Prostate gland (tissue), 2 donors: Measurements from ENCODE around the gene TNFRSF25. TPM values are rescaled to one million over a fixed set of nuclear protein-coding genes. Genes with fewer than 3 reads are reported as not detected.
"Not testable (repeated sequence)": the region's sequence is repeated elsewhere in the genome, so short reads cannot be mapped to it uniquely, and the experiment has no call there.

Experiments
- DNase-seq: peaks from one replicate; pipeline ENCODE4 v3.0.0-alpha.2; 2019; ENCODE audit warnings: low spot score
- H3K27ac ChIP-seq, 2 donors: fragments of 200-600 bp; sonication (generic); 2 replicates each; pipeline ENCODE4 v1.5.1; 2017 to 2019
- H3K27me3 ChIP-seq: fragments of 200-600 bp; sonication (generic); replicated peaks from 2 replicates; pipeline ENCODE4 v1.5.1; 2019; ENCODE audit not compliant: insufficient read depth
- H3K36me3 ChIP-seq, 2 donors: fragments of 200-600 bp; sonication (generic); 1 replicate in 1 of 2; 2 replicates in 1 of 2; pipeline versions ENCODE4 v1.5.1 to v1.8.1; 2017 to 2019
- H3K4me1 ChIP-seq: fragments of 200-600 bp; sonication (generic); replicated peaks from 2 replicates; pipeline ENCODE4 v1.5.1; 2019
- H3K4me3 ChIP-seq, 2 donors: fragments of 200-600 bp; sonication (generic); 2 replicates each; pipeline ENCODE4 v1.5.1; 2017 to 2019
- H3K9me3 ChIP-seq: fragments of 200-600 bp; sonication (generic); 2 replicates; pipeline ENCODE4 v1.5.1; 2017
- CTCF ChIP-seq, 4 experiments: fragments of 200-600 bp in 2 of 4; fragments of 450-650 bp in 2 of 4; sonication (generic) in 2 of 4; IDR thresholded peaks; 1 replicate in 3 of 4; 2 replicates in 1 of 4; pipeline ENCODE4 v1.5.1; 2016 to 2019; ENCODE audit warnings: antibody characterized with exemption in 4 of 4, mild to moderate bottlenecking in 2 of 4, moderate library complexity in 2 of 4
- POLR2A ChIP-seq: fragments of 450-650 bp; IDR thresholded peaks from one replicate; pipeline ENCODE4 v1.6.1; 2016; ENCODE audit warnings: antibody characterized with exemption, mild to moderate bottlenecking
- POLR2AphosphoS5 ChIP-seq: sonication (generic); formaldehyde crosslinking; IDR thresholded peaks from one replicate; pipeline ENCODE4 v1.6.1; 2017; ENCODE audit warnings: antibody characterized with exemption
- WGBS: methylation state at CpG from one replicate; pipeline ENCODE4 v1.1.5; 2018; 5-methylcytosine and 5-hydroxymethylcytosine counted together
- intact Hi-C: fragments of 100-400 bp; cut with DNase I; formaldehyde crosslinking; loops from one replicate; pipeline ENCODE4 v1.14.2; 2022
- total RNA-seq, 2 donors: library from RNA; depleted of rRNA; stranded (reverse); fragments of >200 nt; gene quantifications; one replicate each; pipeline ENCODE4 v1.1.0, GENCODE V29; 2016

Gene TNFRSF25
- total RNA-seq, 2 donors from 2014 or later: 15.2 to 22.7 TPM

GRCh38 chr1:6440198-6441126, 25.5 kb downstream of the TNFRSF25 start:
- no peaks in the 10 kb centered on the region for H3K9me3 ChIP-seq
- H3K27me3 ChIP-seq: no peaks in the 10 kb centered on the region
- intact Hi-C loops: no loop called here
- TF ChIP-seq POLR2AphosphoS5 (no peak), POLR2A (no peak), CTCF (IDR thresholded peaks at IDR 0.05) (peak in 2 of 4 experiments; percentile 12 to 26)
- peak; percentile 58 for DNase-seq
- no peaks in the 10 kb centered on the region for H3K4me1 ChIP-seq
- H3K27ac ChIP-seq: no peak overlapping the region
- no peak overlapping the region for H3K4me3 ChIP-seq
- 13% methylated on average over 49 of the region's 101 CpGs for WGBS
- no peaks in the 10 kb centered on the region for H3K36me3 ChIP-seq

GRCh38 chr1:6438047-6438525, 27.9 kb downstream of the TNFRSF25 start:
- H3K27me3 ChIP-seq: no peaks in the 10 kb centered on the region
- no peak overlapping the region for H3K27ac ChIP-seq
- WGBS: 23% methylated on average over 5 of the region's 5 CpGs
- peak; percentile 54 for DNase-seq
- H3K4me3 ChIP-seq: no peak overlapping the region
- no peaks in the 10 kb centered on the region for H3K9me3 ChIP-seq
- H3K4me1 ChIP-seq: no peaks in the 10 kb centered on the region
- TF ChIP-seq POLR2A (no peak), POLR2AphosphoS5 (no peak), CTCF (IDR thresholded peaks at IDR 0.05) (peak; percentile 88 to 92 (median 90))
- intact Hi-C loops: loop anchor here (2.0 kb wide), 1 partner anchor 191 kb away; no protein-coding TSS in a partner anchor
- no peaks in the 10 kb centered on the region for H3K36me3 ChIP-seq

GRCh38 chr1:6437012-6437700, 28.8 kb downstream of the TNFRSF25 start:
- H3K27ac ChIP-seq, H3K4me3 ChIP-seq, DNase-seq, H3K27me3 ChIP-seq, intact Hi-C loops, H3K9me3 ChIP-seq, H3K36me3 ChIP-seq, H3K4me1 ChIP-seq: not testable (repeated sequence)
- 61% methylated on average over 22 of the region's 22 CpGs for WGBS
- peak in 1 of 4 experiments; percentile 24 for TF ChIP-seq CTCF (IDR thresholded peaks at IDR 0.05)

GRCh38 chr1:6436277-6436676, 29.7 kb downstream of the TNFRSF25 start:
- H3K4me1 ChIP-seq, H3K4me3 ChIP-seq, H3K9me3 ChIP-seq, H3K27ac ChIP-seq, DNase-seq, intact Hi-C loops, H3K27me3 ChIP-seq, H3K36me3 ChIP-seq: not testable (repeated sequence)
- WGBS: 83% methylated on average over 3 of the region's 3 CpGs

- no peak overlapping the region for H3K4me3 ChIP-seq
- DNase-seq: no peak
- no peaks in the 10 kb centered on the region for H3K4me1 ChIP-seq
- intact Hi-C loops: no loop called here
- no peaks in the 10 kb centered on the region for H3K36me3 ChIP-seq
- 71% methylated on average over 3 of the region's 3 CpGs for WGBS
- no peaks in the 10 kb centered on the region for H3K9me3 ChIP-seq
- H3K27me3 ChIP-seq: no peaks in the 10 kb centered on the region
- H3K27ac ChIP-seq: no peak overlapping the region
- TF ChIP-seq POLR2AphosphoS5 (no peak), CTCF (IDR thresholded peaks at IDR 0.05) (no peak), POLR2A (no peak)
Measured at GRCh38 chr1:6435547-6435946, 30.4 kb downstream of the TNFRSF25 start.
